IMR-90 (cell line): ENCODE data around the gene ISCU. TPM values are rescaled to one million over a fixed set of nuclear protein-coding genes. Genes with fewer than 3 reads are reported as not detected.

ENCODE experiments used
- ATAC-seq: fragments of 200-7000 bp; cut with Tn5 transposase; 2 replicates; pipeline ENCODE4 v1.9.1; 2020; ENCODE audit warnings: low read depth, mild to moderate bottlenecking, moderate library complexity
- BruUV-seq: library from RNA; stranded (reverse); fragments of 400-500 nt; replicated peaks from 2 replicates; lab custom pipeline; 2021; lab: Mats Ljungman, UMichigan
- CTCF ChIA-PET: fragments of 300-600 bp; formaldehyde crosslinking; extraction: SDS; loops from one replicate; lab custom pipeline; 2021; ENCODE audit warnings: antibody characterized with exemption; lab: Yijun Ruan, JAX
- POLR2A ChIA-PET: fragments of 300-600 bp; sonication (Branson Sonifier 250); formaldehyde crosslinking; loops from one replicate; lab custom pipeline; 2022; ENCODE audit warnings: antibody characterized with exemption; ENCODE audit not compliant: unreplicated experiment; lab: Charles Lee
- DNase-seq: peaks from one replicate; pipeline ENCODE4 v3.0.0; 2013
- H2AFZ ChIP-seq: replicated peaks from 2 replicates; pipeline ENCODE3; 2013; ENCODE audit warnings: low read length, mild to moderate bottlenecking; ENCODE audit not compliant: poor library complexity
- H2AK5ac ChIP-seq: 2 replicates; pipeline ENCODE4 v1.6.1; 2013; ENCODE audit warnings: low read depth, low read length, inconsistent platforms
- H2AK9ac ChIP-seq: replicated peaks from 2 replicates; pipeline ENCODE3; 2013; ENCODE audit warnings: mild to moderate bottlenecking, low read depth, low read length, moderate library complexity; ENCODE audit not compliant: poor library complexity
- H2BK120ac ChIP-seq: 2 replicates; pipeline ENCODE4 v1.6.1; 2013; ENCODE audit warnings: low read depth, low read length, inconsistent platforms
- H2BK15ac ChIP-seq: 3 replicates; pipeline ENCODE4 v1.6.1; 2013; ENCODE audit warnings: low read depth, low read length, inconsistent platforms
- H2BK20ac ChIP-seq: 2 replicates; pipeline ENCODE4 v1.6.1; 2013; ENCODE audit warnings: low read depth, mild to moderate bottlenecking, inconsistent platforms, low read length, moderate library complexity
- H2BK5ac ChIP-seq: 2 replicates; pipeline ENCODE4 v1.6.1; 2013; ENCODE audit warnings: mild to moderate bottlenecking, low read depth, low read length, inconsistent platforms; ENCODE audit not compliant: poor library complexity, severe bottlenecking
- H3K14ac ChIP-seq: replicated peaks from 2 replicates; pipeline ENCODE4 v1.6.1; 2013; ENCODE audit warnings: low read depth, low read length, inconsistent platforms
- H3K18ac ChIP-seq: 2 replicates; pipeline ENCODE4 v1.6.1; 2013; ENCODE audit warnings: low read depth, low read length, control low read depth
- H3K23ac ChIP-seq: 2 replicates; pipeline ENCODE4 v1.6.1; 2013; ENCODE audit warnings: low read depth, low read length, inconsistent platforms
- H3K27ac ChIP-seq: 2 replicates; pipeline ENCODE4 v1.5.1; 2013; ENCODE audit warnings: mild to moderate bottlenecking, control low read depth, low read length; ENCODE audit not compliant: insufficient read depth
- H3K27me3 ChIP-seq: 2 replicates; pipeline ENCODE4 v1.6.1; 2013; ENCODE audit warnings: low read length; ENCODE audit not compliant: control insufficient read depth, insufficient read depth
- H3K36me3 ChIP-seq: 2 replicates; pipeline ENCODE4 v1.6.1; 2013; ENCODE audit warnings: low read length, mixed read lengths; ENCODE audit not compliant: control insufficient read depth, insufficient read depth
- H3K4ac ChIP-seq: 2 replicates; pipeline ENCODE4 v1.6.1; 2013; ENCODE audit warnings: low read depth, low read length, inconsistent platforms
- H3K4me1 ChIP-seq: 2 replicates; pipeline ENCODE4 v1.6.1; 2013; ENCODE audit warnings: low read length, mixed read lengths; ENCODE audit not compliant: control insufficient read depth, insufficient read depth
- H3K4me2 ChIP-seq: 2 replicates; pipeline ENCODE4 v1.6.1; 2013; ENCODE audit warnings: low read depth, mild to moderate bottlenecking, control low read depth, low read length, moderate library complexity
- H3K4me3 ChIP-seq: 2 replicates; pipeline ENCODE4 v1.5.1; 2013; ENCODE audit warnings: low read depth, mild to moderate bottlenecking, control low read depth, low read length, moderate library complexity; ENCODE audit not compliant: insufficient read depth
- H3K56ac ChIP-seq: 2 replicates; pipeline ENCODE4 v1.6.1; 2013; ENCODE audit warnings: low read length, inconsistent platforms; ENCODE audit not compliant: insufficient read depth; ENCODE audit errors: extremely low read depth
- H3K79me1 ChIP-seq, 2 experiments: 2 replicates each; pipeline ENCODE4 v1.6.1; 2013; ENCODE audit warnings: low read length in 2 of 2, inconsistent platforms in 1 of 2, low read depth in 1 of 2
- H3K9ac ChIP-seq: 2 replicates; pipeline ENCODE4 v1.6.1; 2013; ENCODE audit warnings: low read depth, low read length, control low read depth
- H3K9me1 ChIP-seq: 2 replicates; pipeline ENCODE4 v1.6.1; 2013; ENCODE audit warnings: low read length, inconsistent platforms; ENCODE audit not compliant: insufficient read depth
- H3K9me3 ChIP-seq: 2 replicates; pipeline ENCODE4 v1.6.1; 2013; ENCODE audit warnings: low read length; ENCODE audit not compliant: control insufficient read depth, insufficient read depth
- H4K20me1 ChIP-seq: 2 replicates; pipeline ENCODE4 v1.6.1; 2013; ENCODE audit warnings: low read length, inconsistent platforms; ENCODE audit not compliant: insufficient read depth
- H4K5ac ChIP-seq: 2 replicates; pipeline ENCODE4 v1.6.1; 2013; ENCODE audit warnings: mild to moderate bottlenecking, low read depth, low read length, control low read depth
- H4K8ac ChIP-seq, 2 experiments: 2 replicates each; pipeline ENCODE4 v1.6.1; 2013; ENCODE audit warnings: low read depth in 2 of 2, low read length in 2 of 2, control low read depth in 1 of 2, inconsistent platforms in 1 of 2
- H4K91ac ChIP-seq: 2 replicates; pipeline ENCODE4 v1.6.1; 2013; ENCODE audit warnings: low read depth, low read length, inconsistent platforms; ENCODE audit not compliant: insufficient read depth
- BHLHE40 ChIP-seq: fragments of 150-350 bp; IDR thresholded peaks from 2 replicates; pipeline ENCODE4 v1.6.1; 2016; ENCODE audit warnings: mild to moderate bottlenecking, low read depth, low read length
- CEBPB ChIP-seq: IDR thresholded peaks from 2 replicates; pipeline ENCODE4 v1.6.1; 2012; ENCODE audit warnings: low read depth, low read length, improper control_type of control experiment
- CHD1 ChIP-seq: IDR thresholded peaks from 2 replicates; pipeline ENCODE4 v1.6.1; 2012; ENCODE audit warnings: low read depth, low read length, improper control_type of control experiment
- CTCF ChIP-seq: conservative IDR thresholded peaks from 2 replicates; pipeline ENCODE4 v1.5.1; 2012; ENCODE audit warnings: mild to moderate bottlenecking, low read depth, low read length, improper control_type of control experiment
- ELK1 ChIP-seq: fragments of 150-350 bp; IDR thresholded peaks from 2 replicates; pipeline ENCODE4 v1.6.1; 2016; ENCODE audit warnings: low read depth, mild to moderate bottlenecking, low read length, moderate library complexity, borderline replicate concordance
- FOS ChIP-seq: fragments of 150-350 bp; IDR thresholded peaks from 2 replicates; pipeline ENCODE4 v1.6.1; 2016; ENCODE audit warnings: low read depth, low read length
- MAZ ChIP-seq: IDR thresholded peaks from 2 replicates; pipeline ENCODE4 v1.6.1; 2012; ENCODE audit warnings: low read depth, mild to moderate bottlenecking, low read length, improper control_type of control experiment, moderate library complexity, borderline replicate concordance
- MXI1 ChIP-seq: IDR thresholded peaks from 2 replicates; pipeline ENCODE4 v1.6.1; 2012; ENCODE audit warnings: low read depth, mild to moderate bottlenecking, low read length, moderate library complexity, borderline replicate concordance
- POLR2A ChIP-seq: IDR thresholded peaks from 2 replicates; pipeline ENCODE4 v1.6.1; 2012; ENCODE audit warnings: mild to moderate bottlenecking, low read depth, low read length
- RAD21 ChIP-seq: IDR thresholded peaks from 2 replicates; pipeline ENCODE4 v1.6.1; 2012; ENCODE audit warnings: low read length, improper control_type of control experiment
- RCOR1 ChIP-seq: IDR thresholded peaks from 2 replicates; pipeline ENCODE4 v1.6.1; 2012; ENCODE audit warnings: mild to moderate bottlenecking, low read length, improper control_type of control experiment; ENCODE audit not compliant: insufficient replicate concordance
- SMC3 ChIP-seq: fragments of 150-350 bp; IDR thresholded peaks from 2 replicates; pipeline ENCODE4 v1.6.1; 2016; ENCODE audit warnings: low read depth, mild to moderate bottlenecking, antibody characterized with exemption, low read length, moderate library complexity
- USF2 ChIP-seq: fragments of 150-350 bp; IDR thresholded peaks from 2 replicates; pipeline ENCODE4 v1.6.1; 2017; ENCODE audit warnings: mild to moderate bottlenecking, antibody characterized with exemption, low read length, low read depth
- WGBS, 2 experiments: methylation state at CpG; one replicate each; pipeline versions ENCODE4 v1.1.5 to v1.1.7; 2013; ENCODE audit warnings: missing lambda C conversion rate in 2 of 2; ENCODE audit not compliant: insufficient read length in 1 of 2; ENCODE audit errors: extremely low coverage in 2 of 2; 5-methylcytosine and 5-hydroxymethylcytosine counted together
- dilution Hi-C: fragments of 300-500 bp; cut with HindIII; formaldehyde crosslinking; loops from one replicate; pipeline ENCODE4 v1.14.3; 2018; ENCODE audit warnings: low sequenced_read_pairs; ENCODE audit not compliant: unreplicated experiment
- in situ Hi-C: fragments of 300-500 bp; cut with MboI; formaldehyde crosslinking; loops from 3 replicates; pipeline ENCODE4 v1.14.3; 2019; ENCODE audit warnings: low sequenced_read_pairs, inconsistent platforms, mixed read lengths
- intact Hi-C: fragments of 100-400 bp; cut with micrococcal nuclease; formaldehyde crosslinking; loops from 2 replicates; pipeline ENCODE4 v1.10.0; 2022
- polyA plus RNA-seq, 3 experiments: library from polyadenylated mRNA; depleted of rRNA; stranded (reverse); fragments of >200 nt; gene quantifications; 2 replicates each; pipeline ENCODE4 v1.2.3, GENCODE V29; 2012; ENCODE audit warnings: low replicate concordance in 1 of 3
- total RNA-seq: library from RNA; depleted of rRNA; stranded (reverse); fragments of >200 nt; gene quantifications from 2 replicates; pipeline ENCODE4 v1.2.3, GENCODE V29; 2012

Gene ISCU
- total and polyA plus RNA-seq, 2 of the 4 experiments (the other 2 are of a cell fraction), result 52.7 to 87.2 TPM

- H3K9me3 ChIP-seq, result no peaks in the 10 kb centered on the region
- H3K14ac ChIP-seq, result peak overlapping the region; percentile 76; the same call in 1 of the 2 replicates
- dilution Hi-C loops, result no loop called here
- peaks cover 5% of the 10 kb centered on the region; the same call in 1 of the 2 replicates for H3K9me1 ChIP-seq
- peak overlapping the region; percentile 2; the same call in 1 of the 2 replicates for H4K5ac ChIP-seq
- no peak overlapping the region for H2BK20ac ChIP-seq
- intact Hi-C loops, result loop anchor here (1.0 to 2.0 kb wide), 7 partner anchors 46 to 530 kb away; partner anchors contain the start of genes ALKBH2 and CORO1C
- TSS peak; percentile 59 for BruUV-seq
- no peak overlapping the region for H2BK15ac ChIP-seq
- no CpG with 5 or more reads among the region's 14 CpGs for WGBS, 2 experiments
- H2AFZ ChIP-seq, result peak overlapping the region; percentile 98
- peak overlapping the region; percentile 9; the same call in 1 of the 2 replicates for H3K18ac ChIP-seq
- DNase-seq, result peak; percentile 88
- peak overlapping the region; percentile 88 for H3K9ac ChIP-seq
- peak overlapping the region; percentile 91 for H3K4me3 ChIP-seq
- H3K4me2 ChIP-seq, result peak overlapping the region; percentile 77
- peak overlapping the region; percentile 61 for H4K91ac ChIP-seq
- H2BK5ac ChIP-seq, result peak overlapping the region; percentile 85
- peak overlapping the region; percentile 79 for H3K4ac ChIP-seq
- peak overlapping the region; percentile 59; the same call in 1 of the 2 replicates for H2AK5ac ChIP-seq
- H3K27ac ChIP-seq, result peak overlapping the region; percentile 89
- H3K79me1 ChIP-seq, result peaks cover 15 to 49% of the 10 kb centered on the region in 2 experiments
- in situ Hi-C loops, result loop anchor here (5.0 to 10.0 kb wide), 2 partner anchors 392 to 529 kb away; partner anchors contain the start of gene ALKBH2
- peak overlapping the region; percentile 64; the same call in 1 of the 2 replicates for H3K23ac ChIP-seq
- peaks cover 30% of the 10 kb centered on the region for H3K36me3 ChIP-seq
- peak; percentile 54 for ATAC-seq
- no peaks in the 10 kb centered on the region for H3K4me1 ChIP-seq
- peaks cover 16% of the 10 kb centered on the region; the same call in 1 of the 2 replicates for H4K20me1 ChIP-seq
- peak overlapping the region; percentile 40; the same call in 1 of the 2 replicates for H3K56ac ChIP-seq
- H2AK9ac ChIP-seq, result peak overlapping the region; percentile 98
- CTCF ChIA-PET, result interaction anchor here (0.6 to 3.3 kb wide), 2 partner anchors 38 to 55 kb away, joined by 3 to 16 read pairs; no protein-coding TSS in a partner anchor
- peak overlapping the region in 1 of 2 experiments; percentile 61; a peak in 2 of 4 replicates for H4K8ac ChIP-seq
- H3K27me3 ChIP-seq, result no peaks in the 10 kb centered on the region
- POLR2A ChIA-PET, result no interaction called here
- H2BK120ac ChIP-seq, result no peak overlapping the region
- TF ChIP-seq CEBPB (peak; percentile 32; the same call in 1 of the 2 replicates), USF2 (no peak), RAD21 (peak; percentile 96), CHD1 (no peak), SMC3 (peak; percentile 96), MAZ (peak; percentile 75), CTCF (peak; percentile 95), RCOR1 (no peak), ELK1 (no peak), BHLHE40 (no peak), FOS (no peak), POLR2A (peak; percentile 43; the same call in 1 of the 2 replicates), MXI1 (0 out of 2 replicates have a peak, but pooled peaks have one; percentile 12)
Observed at GRCh38 chr12:108563136-108563803, 874 bp downstream of the ISCU start.
